GM13977 (cell line): Measurements from ENCODE around the gene RFPL2.
"Not testable (repeated sequence)": the region's sequence is repeated elsewhere in the genome, so short reads cannot be mapped to it uniquely, and the experiment has no call there.

Source experiments
- DNase-seq: peaks from one replicate; pipeline ENCODE4 v3.0.0; 2012; ENCODE audit warnings: low spot score
- CTCF ChIP-seq: IDR thresholded peaks from 2 replicates; pipeline ENCODE4 v1.5.1; 2012; ENCODE audit warnings: mild to moderate bottlenecking, control low read depth; ENCODE audit not compliant: insufficient read depth; ENCODE audit errors: extremely low read depth, missing control alignments
- in situ Hi-C: fragments of 300-500 bp; cut with MboI; formaldehyde crosslinking; loops from one replicate; pipeline ENCODE4 v1.12.0; 2022; ENCODE audit warnings: low sequenced_read_pairs, low pct_unique_long_range_greater_than_20kb, mixed read lengths, inconsistent platforms; ENCODE audit not compliant: unreplicated experiment

Gene RFPL2

GRCh38 chr22:32202539-32203180 lies 2.2 kb downstream of the RFPL2 start:
- in situ Hi-C loops, result no loop called here
- TF ChIP-seq CTCF, result peak; percentile 41
- peak; percentile 64 for DNase-seq

DNA sequence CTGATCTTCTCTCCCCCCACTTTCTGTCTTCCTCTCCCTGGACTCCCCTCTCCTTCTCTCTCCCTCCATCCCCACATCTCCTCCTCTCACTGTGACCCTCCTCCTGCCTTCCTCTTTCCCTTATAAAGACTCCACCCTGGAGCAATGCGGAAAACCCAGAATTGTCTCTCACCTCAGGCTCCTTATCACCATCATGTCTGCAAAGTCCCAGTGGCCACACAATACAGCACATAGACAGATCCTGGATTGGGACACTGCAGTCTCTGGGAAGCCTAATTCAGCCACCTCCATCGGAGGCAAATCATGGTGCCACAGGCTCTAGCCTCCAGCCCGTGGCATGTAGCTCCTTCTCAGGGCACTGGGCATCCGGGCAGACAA lies 2.7 kb downstream of the RFPL2 start:
- no peak for DNase-seq
- TF ChIP-seq CTCF, result no peak
- in situ Hi-C loops, result no loop called here

DNA sequence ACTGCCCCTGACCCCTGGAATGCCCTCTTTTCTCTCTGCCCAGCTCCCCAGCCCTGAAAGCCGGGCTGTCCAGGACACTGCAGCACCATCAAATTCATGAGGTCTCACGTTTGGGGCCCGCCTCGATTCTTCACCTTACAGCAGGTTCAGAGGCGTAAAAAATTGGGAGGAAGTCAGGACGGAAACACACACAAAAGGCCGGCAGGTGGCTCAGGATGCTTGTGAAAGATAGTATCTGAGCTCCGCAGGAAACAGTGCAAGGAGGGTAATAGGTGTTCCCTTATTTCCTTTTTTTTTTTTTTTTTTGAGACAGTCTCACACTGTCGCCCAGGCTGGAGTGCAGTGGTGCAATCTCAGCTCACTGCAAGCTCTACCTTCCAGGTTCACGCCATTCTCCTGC lies 4.1 kb downstream of the RFPL2 start:
- in situ Hi-C loops, result no loop called here

DNA sequence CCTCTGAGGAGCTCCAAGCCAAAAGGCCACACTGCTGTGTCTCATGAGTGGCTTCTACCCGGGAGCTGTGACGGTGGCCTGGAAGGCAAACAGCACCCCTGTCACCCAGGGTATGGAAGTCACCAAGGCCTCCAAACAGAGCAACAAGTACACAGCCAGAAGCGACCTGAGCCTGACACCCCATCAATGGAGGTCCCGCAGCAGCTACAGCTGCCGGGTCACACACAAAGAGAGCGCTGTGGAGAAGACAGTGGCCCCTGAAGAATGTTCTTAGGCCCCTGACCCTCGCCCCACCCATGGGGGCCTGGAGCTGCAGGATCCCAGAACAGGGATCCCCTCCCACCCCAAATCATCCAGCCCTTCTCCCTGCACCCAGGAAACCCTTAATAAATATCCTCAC lies 4.9 kb downstream of the RFPL2 start:
- TF ChIP-seq CTCF, result no peak
- no peak for DNase-seq
- in situ Hi-C loops, result no loop called here

More for the DNA sequence above, 4.1 kb downstream of the RFPL2 start:
- no peak for TF ChIP-seq CTCF
- DNase-seq, result no peak

DNA sequence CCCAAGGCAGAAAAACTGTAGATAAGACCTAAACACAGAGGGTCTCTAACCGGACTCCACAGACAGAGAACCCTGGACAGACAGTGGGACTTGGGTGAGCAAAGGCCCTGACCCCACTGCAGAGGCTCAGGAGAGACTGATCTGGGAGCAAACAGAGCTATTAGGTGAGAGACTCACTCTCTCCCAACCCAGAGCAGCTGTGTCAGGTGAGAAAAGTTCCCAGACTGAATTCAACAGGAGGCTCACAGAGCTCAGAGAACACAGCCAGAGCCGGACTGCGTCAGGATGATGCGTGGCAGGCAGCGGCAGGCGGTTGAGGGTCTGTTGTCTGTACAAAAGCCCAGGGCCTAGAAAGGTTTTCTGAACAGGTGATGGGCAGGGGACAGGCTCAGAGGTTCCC lies 5.5 kb downstream of the RFPL2 start:
- TF ChIP-seq CTCF, result no peak
- no peak for DNase-seq
- in situ Hi-C loops, result no loop called here

DNA sequence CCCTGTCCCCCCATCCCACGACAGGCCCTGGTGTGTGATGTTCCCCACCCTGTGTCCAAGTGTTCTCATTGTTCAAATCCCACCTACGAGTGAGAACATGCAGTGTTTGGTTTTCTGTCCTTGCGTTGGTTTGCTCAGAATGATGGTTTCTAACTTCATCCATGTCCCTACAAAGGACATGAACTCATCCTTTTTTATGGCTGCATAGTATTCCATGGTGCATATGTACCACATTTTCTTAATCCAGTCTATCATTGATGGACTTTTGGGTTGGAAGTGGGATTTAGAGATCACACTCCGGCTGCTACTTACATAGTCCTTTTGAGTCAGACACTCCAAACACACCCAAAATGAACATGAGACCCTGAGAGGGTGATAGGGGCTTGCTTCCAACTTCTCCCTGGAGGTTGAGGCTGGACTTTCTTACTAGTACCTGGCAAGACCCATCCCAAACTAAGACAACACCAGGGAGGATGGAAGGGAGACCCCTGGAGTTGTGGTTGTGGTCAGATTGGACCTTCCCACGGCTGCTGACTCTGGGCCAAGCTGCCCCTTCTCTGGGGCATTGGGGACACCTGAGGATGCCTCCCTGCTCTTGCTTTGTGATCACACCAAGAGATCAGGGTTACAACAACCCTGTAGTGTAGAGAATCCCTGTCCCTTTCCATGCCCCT lies 7.2 kb downstream of the RFPL2 start:
- in situ Hi-C loops, DNase-seq: not testable (repeated sequence)

- in situ Hi-C loops, result not testable (repeated sequence)
Observed at GRCh38 chr22:32195900-32196299, 9.0 kb downstream of the RFPL2 start.

GRCh38 chr22:32193346-32193745 lies 11.5 kb downstream of the RFPL2 start:
- in situ Hi-C loops, DNase-seq: not testable (repeated sequence)

More at GRCh38 chr22:32195900-32196299, 9.0 kb downstream of the RFPL2 start:
- DNase-seq, result not testable (repeated sequence)

GRCh38 chr22:32191021-32191420 lies 13.9 kb downstream of the RFPL2 start:
- in situ Hi-C loops, DNase-seq: not testable (repeated sequence)
